Stimulated activated naive CD8-positive, alpha-beta T cell treated with anti-CD3 and anti-CD28 coated beads, Interleukin-15, amount 100 ng/mL, for 72 hours (primary cell): Measurements from ENCODE around the gene ATG5.

Experiments
- ATAC-seq: fragments of 150-1000 bp; cut with Tn5 transposase; 2 replicates; pipeline ENCODE4 v1.10.0; 2021; ENCODE audit warnings: mild to moderate bottlenecking, moderate library complexity
- DNase-seq, 2 donors: peaks; one replicate each; pipeline ENCODE4 v3.0.0; 2021 to 2022
- H3K27ac Mint-ChIP-seq, 2 donors: one replicate each; pipeline ENCODE4 v1.8.0; 2022; ENCODE audit warnings: mild to moderate bottlenecking in 2 of 2, mixed read lengths in 2 of 2, moderate library complexity in 2 of 2
- H3K27me3 Mint-ChIP-seq: one replicate; pipeline ENCODE4 v1.8.0; 2022; ENCODE audit warnings: mixed read lengths
- H3K4me1 Mint-ChIP-seq: one replicate; pipeline ENCODE4 v1.8.0; 2022; ENCODE audit warnings: mild to moderate bottlenecking, mixed read lengths
- H3K4me3 Mint-ChIP-seq, 2 donors: one replicate each; pipeline ENCODE4 v1.8.0; 2022; ENCODE audit warnings: mild to moderate bottlenecking in 2 of 2, mixed read lengths in 2 of 2, moderate library complexity in 1 of 2
- H3K9me3 Mint-ChIP-seq, 2 donors: one replicate each; pipeline ENCODE4 v1.8.0; 2022; ENCODE audit warnings: mixed read lengths in 2 of 2

Gene ATG5

DNA sequence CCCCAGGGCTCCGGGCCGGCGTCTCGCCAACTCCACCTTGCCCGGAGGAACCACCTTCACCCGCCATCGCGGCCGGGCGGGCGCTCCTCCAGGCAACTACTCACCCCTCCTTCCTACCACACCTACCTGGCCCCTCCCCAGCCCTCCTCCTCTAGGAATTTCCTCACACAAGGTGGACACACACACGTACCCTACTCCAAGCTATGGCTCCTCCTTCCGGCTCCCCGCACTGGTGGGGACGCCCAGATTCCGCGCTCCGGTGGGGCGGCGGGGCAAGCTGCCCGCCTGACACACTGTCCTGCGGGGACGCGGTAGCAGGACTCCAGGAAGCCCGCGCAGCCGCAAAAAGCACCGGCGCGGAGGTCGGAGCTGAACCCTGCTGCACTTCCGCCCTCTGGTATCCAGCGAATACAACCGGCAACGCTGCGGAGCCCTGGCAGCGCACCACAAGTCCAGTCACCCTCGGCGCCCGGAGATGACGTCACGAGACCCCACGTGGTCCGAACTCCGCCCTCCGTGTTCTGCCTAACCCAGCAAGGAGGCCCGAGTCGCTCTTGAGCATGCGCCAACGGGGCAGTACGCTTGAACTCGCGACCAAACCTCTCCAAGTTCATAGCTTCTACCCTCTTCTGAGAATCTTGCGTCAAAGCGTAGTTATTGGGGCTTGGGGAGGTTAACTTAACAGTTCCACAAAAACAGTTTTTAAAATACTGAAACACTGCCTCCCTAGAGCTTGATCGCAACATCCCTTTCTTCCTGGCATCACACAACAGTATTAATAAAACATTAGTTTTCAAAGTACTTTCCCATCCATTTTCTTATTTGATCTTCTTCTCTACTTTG is at the start of gene ATG5:
TSS of gene ATG5 (minus strand) at position 425 of the 843 bp plus-strand sequence. CDS start 9,552 bp downstream, outside the sequence.
- Mint-ChIP-seq H3K27me3 (peaks cover 20% of the 10 kb centered on the region), H3K4me3 (peak within 1 kb of the TSS; percentile 97 to 99), H3K9me3 (no peaks in the 10 kb centered on the region), H3K4me1 (peaks cover 40% of the 10 kb centered on the region), H3K27ac (peak within 1 kb of the TSS; percentile 99)
- ATAC-seq: peak; percentile 96
- peak; percentile 99 to 100 for DNase-seq

DNA sequence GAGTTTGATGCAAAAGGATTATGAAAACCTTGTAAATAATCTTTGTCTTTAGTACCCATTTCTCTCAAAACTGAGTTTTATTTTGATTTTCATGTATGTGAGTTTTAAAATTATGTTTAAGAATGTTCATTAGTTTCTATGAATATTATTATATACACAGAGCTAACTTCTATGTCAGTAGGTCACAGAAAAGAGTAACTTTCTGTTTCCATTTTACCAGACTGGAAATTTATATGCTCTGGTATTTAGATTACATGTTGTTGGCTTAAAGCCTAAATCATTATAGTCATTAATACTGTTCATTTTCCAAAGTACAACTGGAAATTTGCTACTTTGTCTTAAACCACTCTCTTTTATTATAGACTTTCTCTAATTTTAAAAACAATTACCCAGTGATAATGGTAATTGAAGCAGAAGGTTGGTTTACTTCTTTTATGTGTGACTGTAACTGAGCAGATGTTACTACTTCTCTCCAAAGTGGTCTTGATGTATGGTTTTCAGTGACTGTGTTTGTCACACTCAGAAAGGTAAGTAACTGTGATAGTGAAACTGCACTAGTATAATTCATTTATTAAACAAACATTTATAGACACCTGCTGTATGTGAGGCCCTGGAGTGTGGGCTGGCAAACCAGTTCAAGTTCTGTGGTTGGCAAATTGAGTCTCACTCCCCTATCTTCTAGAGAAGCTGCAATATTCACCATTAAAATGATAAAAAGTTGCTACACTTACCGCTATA is 48.1 kb upstream of the ATG5 start:
- ATAC-seq (peak; percentile 68), DNase-seq (no peak)
- peaks cover 34% of the 10 kb centered on the region for H3K4me1 Mint-ChIP-seq
- no peaks in the 10 kb centered on the region for H3K9me3 Mint-ChIP-seq
- H3K4me3 Mint-ChIP-seq: peak overlapping the region; percentile 50 to 54
- peaks cover 22% of the 10 kb centered on the region for H3K27me3 Mint-ChIP-seq
- H3K27ac Mint-ChIP-seq: peak overlapping the region; percentile 64 to 74

DNA sequence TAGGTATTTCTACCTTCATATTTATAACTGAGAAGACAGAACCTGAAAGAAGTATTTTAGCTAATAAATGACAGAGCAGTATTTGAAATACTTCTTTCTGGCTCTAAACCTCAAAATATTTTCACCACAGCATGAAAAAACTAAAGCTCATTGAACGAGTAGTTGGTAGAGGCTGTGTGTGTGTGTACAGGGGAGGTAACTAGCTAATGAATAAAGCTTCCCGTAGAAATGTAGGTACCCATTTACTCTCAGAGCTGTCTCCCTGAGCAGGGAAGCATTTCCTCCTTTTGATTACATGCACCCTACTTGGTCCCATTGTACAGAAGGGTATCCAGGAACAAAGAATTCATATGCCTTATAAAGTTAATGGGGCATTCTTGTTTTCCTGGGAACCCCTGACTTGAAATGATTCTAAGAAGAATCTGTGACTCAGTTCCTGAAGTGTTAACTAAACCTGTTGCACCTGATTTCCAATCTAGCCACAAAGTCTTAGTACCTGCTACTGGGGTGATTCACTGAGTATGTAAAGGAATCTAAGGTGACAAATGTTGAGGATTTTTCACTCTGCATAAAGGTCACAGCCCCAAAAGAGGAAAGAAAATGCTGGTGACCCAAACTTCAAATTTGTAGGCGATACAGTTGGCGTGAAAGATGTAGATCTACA is 47.4 kb upstream of the ATG5 start:
- Mint-ChIP-seq H3K4me3 (peak overlapping the region; percentile 44 to 54), H3K27me3 (peaks cover 20% of the 10 kb centered on the region), H3K27ac (peak overlapping the region; percentile 64), H3K9me3 (no peaks in the 10 kb centered on the region), H3K4me1 (peaks cover 34% of the 10 kb centered on the region)
- DNase-seq (peak in 1 of 2 donors; percentile 9), ATAC-seq (peak; percentile 83)

- no peaks in the 10 kb centered on the region for H3K9me3 Mint-ChIP-seq
- no peak overlapping the region for H3K4me3 Mint-ChIP-seq
- H3K4me1 Mint-ChIP-seq: peaks cover 27% of the 10 kb centered on the region
- ATAC-seq (no peak), DNase-seq (no peak)
- H3K27me3 Mint-ChIP-seq: peaks cover 13% of the 10 kb centered on the region
- H3K27ac Mint-ChIP-seq: no peak overlapping the region
Observed at GRCh38 chr6:106370639-106371038, 45.1 kb upstream of the ATG5 start.

DNA sequence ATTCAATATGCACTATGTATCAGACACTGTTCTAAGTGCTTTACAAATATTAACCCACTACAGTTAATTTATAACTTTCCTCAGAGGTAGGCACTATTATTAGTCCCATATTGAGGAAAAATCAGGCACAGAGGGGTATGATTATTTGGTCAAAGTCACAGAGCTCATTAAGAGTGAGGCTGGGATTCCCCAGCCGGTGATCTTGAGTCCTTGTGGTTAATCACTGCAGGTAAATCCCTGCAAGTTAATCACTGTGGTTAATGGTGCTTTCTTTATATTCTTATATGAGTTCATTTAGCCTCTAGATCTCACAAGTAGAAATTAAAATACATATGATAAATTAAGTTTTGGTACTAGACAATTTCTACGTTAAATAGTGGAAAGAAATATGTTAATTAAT is 44.2 kb upstream of the ATG5 start:
- ATAC-seq (no peak), DNase-seq (no peak)
- Mint-ChIP-seq H3K4me3 (no peak overlapping the region), H3K27ac (no peak overlapping the region), H3K27me3 (peaks cover 13% of the 10 kb centered on the region), H3K4me1 (peaks cover 24% of the 10 kb centered on the region), H3K9me3 (no peaks in the 10 kb centered on the region)

GRCh38 chr6:106363401-106364138 is 38.0 kb upstream of the ATG5 start:
- Mint-ChIP-seq H3K27me3 (peaks cover 49% of the 10 kb centered on the region), H3K4me3 (no peak overlapping the region), H3K9me3 (no peaks in the 10 kb centered on the region), H3K27ac (no peak overlapping the region), H3K4me1 (peaks cover 16% of the 10 kb centered on the region)
- ATAC-seq (no peak), DNase-seq (no peak)

DNA sequence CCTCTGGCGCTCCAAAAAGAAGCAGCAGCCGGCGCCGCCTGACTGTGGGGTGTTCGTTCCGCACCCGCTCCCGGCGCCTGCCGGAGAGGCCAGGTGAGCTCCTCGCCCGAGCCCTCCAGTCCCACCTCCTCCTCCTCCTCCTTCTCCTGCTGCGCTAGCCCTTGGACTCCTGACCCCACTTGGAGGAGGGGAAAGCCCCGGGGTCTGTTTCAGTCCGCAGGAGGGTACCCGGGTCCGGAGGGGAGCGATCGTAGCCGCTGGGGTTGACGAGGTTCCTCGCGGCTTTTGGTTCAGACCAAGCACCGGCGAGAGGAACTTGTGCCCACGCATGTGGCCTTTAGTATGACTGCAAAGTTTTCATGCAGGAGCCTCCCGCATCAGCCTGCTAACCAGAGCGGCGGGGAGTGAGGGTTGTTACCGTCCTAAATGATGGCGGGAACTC is 35.5 kb upstream of the ATG5 start:
- Mint-ChIP-seq H3K4me1 (peaks cover 16% of the 10 kb centered on the region), H3K4me3 (peak overlapping the region; percentile 85 to 95), H3K9me3 (no peaks in the 10 kb centered on the region), H3K27me3 (peaks cover 60% of the 10 kb centered on the region), H3K27ac (peak overlapping the region in 1 of 2 donors; percentile 34)
- peak; percentile 22 to 33 for DNase-seq
- peak; percentile 58 for ATAC-seq

DNA sequence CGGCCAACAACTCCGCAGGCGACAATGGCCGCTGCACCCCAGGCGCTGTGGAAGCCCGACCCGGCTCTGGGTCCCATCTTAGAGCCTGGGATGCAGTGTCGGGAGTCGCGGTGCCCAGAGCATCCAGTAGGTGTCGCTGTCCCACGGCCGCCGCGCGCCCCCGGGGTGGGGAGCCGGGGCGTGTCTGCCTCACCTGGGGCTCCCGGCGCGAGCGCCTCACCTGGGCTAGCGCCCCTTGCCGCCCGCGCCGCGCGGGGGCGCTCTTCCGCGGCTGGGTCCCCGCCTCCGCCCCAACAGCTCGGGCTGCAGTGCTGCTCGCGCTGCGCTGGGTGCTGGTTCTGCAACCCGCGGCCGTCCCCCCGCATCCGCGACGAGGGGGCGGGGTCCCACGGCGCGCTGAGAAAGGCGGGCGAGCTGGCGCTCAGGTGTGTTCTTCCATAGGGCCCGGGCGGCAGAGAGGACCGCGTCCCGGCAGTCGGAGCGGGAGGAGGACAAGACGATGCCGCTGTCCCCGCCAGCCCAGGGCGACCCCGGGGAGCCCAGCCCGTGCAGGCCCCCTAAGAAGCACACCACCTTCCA is 34.9 kb upstream of the ATG5 start, which contains the start of gene CRYBG1:
TSS of gene CRYBG1 (plus strand) at position 308 of the 579 bp plus-strand sequence. CDS start at position 500, 192 bp downstream.
- H3K27me3 Mint-ChIP-seq: peaks cover 65% of the 10 kb centered on the region
- H3K4me3 Mint-ChIP-seq: peak within 1 kb of the TSS; percentile 85 to 95
- peak within 1 kb of the TSS; percentile 35 to 82 for H3K27ac Mint-ChIP-seq
- DNase-seq: peak; percentile 69 to 75
- H3K9me3 Mint-ChIP-seq: no peaks in the 10 kb centered on the region
- peaks cover 16% of the 10 kb centered on the region for H3K4me1 Mint-ChIP-seq
- ATAC-seq: peak; percentile 89

DNA sequence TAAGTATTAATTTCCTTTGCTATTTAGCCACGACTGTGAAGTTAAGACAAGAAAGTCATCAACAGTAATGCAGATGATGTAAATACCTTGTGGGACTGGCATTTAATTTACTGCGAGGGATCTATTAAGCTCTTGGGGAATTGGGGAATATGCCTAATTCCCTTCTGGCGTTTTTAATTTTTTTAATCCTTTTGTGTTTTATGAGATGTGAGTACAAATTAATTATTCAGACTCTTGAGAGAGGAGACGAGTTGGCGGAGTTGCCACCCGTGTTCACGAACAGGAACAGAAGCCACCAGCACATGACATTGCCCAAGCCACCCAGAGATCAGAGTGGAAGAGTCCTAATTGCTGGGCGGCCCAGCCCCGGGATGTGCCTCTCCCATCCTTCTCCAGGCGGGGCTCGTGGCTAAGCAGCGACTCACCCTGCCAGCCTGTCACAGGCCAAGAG is 34.4 kb upstream of the ATG5 start:
- ATAC-seq (no peak), DNase-seq (no peak)
- peaks cover 70% of the 10 kb centered on the region for H3K27me3 Mint-ChIP-seq
- H3K4me3 Mint-ChIP-seq: peak overlapping the region; percentile 74 to 84
- H3K4me1 Mint-ChIP-seq: peaks cover 16% of the 10 kb centered on the region
- H3K27ac Mint-ChIP-seq: peak overlapping the region; percentile 35 to 82
- H3K9me3 Mint-ChIP-seq: no peaks in the 10 kb centered on the region

- ATAC-seq (no peak), DNase-seq (no peak)
- peaks cover 14% of the 10 kb centered on the region for H3K4me1 Mint-ChIP-seq
- peaks cover 85% of the 10 kb centered on the region for H3K27me3 Mint-ChIP-seq
- no peak overlapping the region for H3K27ac Mint-ChIP-seq
- H3K9me3 Mint-ChIP-seq: peaks cover 5 to 10% of the 10 kb centered on the region in 2 donors
- no peak overlapping the region for H3K4me3 Mint-ChIP-seq
Observed at GRCh38 chr6:106356378-106356777, 30.8 kb upstream of the ATG5 start.

- Mint-ChIP-seq H3K9me3 (peaks cover under 1 to 3% of the 10 kb centered on the region in 2 donors), H3K27ac (no peak overlapping the region), H3K27me3 (peaks cover 20% of the 10 kb centered on the region), H3K4me1 (no peaks in the 10 kb centered on the region), H3K4me3 (no peak overlapping the region)
- DNase-seq (no peak), ATAC-seq (no peak)
Observed at GRCh38 chr6:106347219-106347618, 21.7 kb upstream of the ATG5 start.

GRCh38 chr6:106339334-106340029 is 13.9 kb upstream of the ATG5 start:
- H3K27ac Mint-ChIP-seq: peak overlapping the region in 1 of 2 donors; percentile 59
- ATAC-seq (peak; percentile 93), DNase-seq (peak; percentile 41 to 52)
- H3K27me3 Mint-ChIP-seq: peaks cover 27% of the 10 kb centered on the region
- H3K9me3 Mint-ChIP-seq: no peaks in the 10 kb centered on the region
- peak overlapping the region in 1 of 2 donors; percentile 3 for H3K4me3 Mint-ChIP-seq
- peaks cover 8% of the 10 kb centered on the region for H3K4me1 Mint-ChIP-seq

DNA sequence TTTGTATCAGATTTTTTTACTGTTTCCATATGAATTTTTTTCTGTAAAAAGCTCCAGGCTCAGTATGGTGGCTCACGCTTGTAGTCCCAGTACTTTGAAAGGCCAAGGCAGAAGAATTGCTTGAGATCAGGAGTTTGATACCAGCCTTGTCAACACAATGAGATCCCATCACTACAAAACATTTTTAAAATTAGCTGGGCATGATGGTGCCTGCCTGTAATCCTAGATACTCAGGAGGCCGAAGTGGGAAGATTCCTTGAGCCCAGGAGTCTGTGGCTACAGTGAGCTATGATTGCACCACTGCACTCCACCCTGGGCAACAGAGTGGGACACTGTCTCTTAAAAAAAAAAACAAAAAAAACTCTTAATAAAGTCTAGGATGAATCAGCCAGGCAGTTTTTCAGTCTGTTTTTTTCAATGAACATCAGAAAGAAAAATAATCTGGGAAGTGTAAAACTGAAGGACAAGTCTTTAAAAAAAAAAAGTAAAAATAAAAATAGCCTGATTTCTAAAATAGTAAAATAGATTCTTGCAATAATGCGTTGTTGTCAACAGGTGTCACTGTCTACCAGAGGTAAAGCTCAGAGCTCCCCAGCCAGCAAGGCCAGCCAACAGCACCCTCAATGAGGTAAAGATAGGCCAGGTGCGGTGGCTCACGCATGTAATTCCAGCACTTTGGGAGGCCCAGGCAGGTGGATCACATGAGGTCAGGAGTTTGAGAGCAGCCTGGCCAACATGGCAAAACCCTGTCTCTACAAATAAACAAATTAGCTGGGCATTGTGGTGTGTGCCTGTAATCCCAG is 9.3 kb upstream of the ATG5 start:
- DNase-seq (peak; percentile 36 to 44), ATAC-seq (peak; percentile 79)
- Mint-ChIP-seq H3K27ac (no peak overlapping the region), H3K9me3 (no peaks in the 10 kb centered on the region), H3K27me3 (peaks cover 32% of the 10 kb centered on the region), H3K4me1 (peaks cover 8% of the 10 kb centered on the region), H3K4me3 (no peak overlapping the region)
